DMS 273 (cell line): Measurements from ENCODE around the gene COL24A1.
A peak's percentile ranks its signal among the peaks of the same experiment; 100 is the strongest.
"Not testable (repeated sequence)": the region's sequence is repeated elsewhere in the genome, so short reads cannot be mapped to it uniquely, and the experiment has no call there.

Source experiments
- DNase-seq: peaks from one replicate; lab custom pipeline; 2025; ENCODE audit not compliant: unreplicated experiment; lab: John Stamatoyannopoulos, UW

COL24A1 gene

GRCh38 chr1:85824066-85824840, 332.3 kb downstream of the COL24A1 start:
- DNase-seq, result no peak

- DNase-seq, result no peak
Measured at GRCh38 chr1:85822696-85823095, 333.9 kb downstream of the COL24A1 start.

GRCh38 chr1:85818371-85818770, 338.2 kb downstream of the COL24A1 start:
- no peak for DNase-seq

- peak; percentile 13 for DNase-seq
Measured at GRCh38 chr1:85816606-85817005, 340.0 kb downstream of the COL24A1 start.

- DNase-seq, result no peak
Measured at GRCh38 chr1:85815906-85816305, 340.7 kb downstream of the COL24A1 start.

- DNase-seq, result peak; percentile 75
Measured at GRCh38 chr1:85806236-85806965, 350.2 kb downstream of the COL24A1 start.

GRCh38 chr1:85801520-85801919, 355.1 kb downstream of the COL24A1 start:
- DNase-seq, result no peak

- DNase-seq, result no peak
Measured at GRCh38 chr1:85799737-85800136, 356.8 kb downstream of the COL24A1 start.

GRCh38 chr1:85798419-85798818, 358.2 kb downstream of the COL24A1 start:
- DNase-seq, result no peak

- not testable (repeated sequence) for DNase-seq
Measured at GRCh38 chr1:85777021-85777420, 379.6 kb downstream of the COL24A1 start.

- no peak for DNase-seq
Measured at GRCh38 chr1:85762804-85763203, 393.8 kb downstream of the COL24A1 start.

- DNase-seq, result no peak
Measured at GRCh38 chr1:85756864-85757263, 399.7 kb downstream of the COL24A1 start.

- no peak for DNase-seq
Measured at GRCh38 chr1:85748120-85748519, 408.5 kb downstream of the COL24A1 start.

GRCh38 chr1:85746777-85747176, 409.8 kb downstream of the COL24A1 start:
- no peak for DNase-seq

GRCh38 chr1:85743814-85744213, 412.8 kb downstream of the COL24A1 start:
- no peak for DNase-seq

GRCh38 chr1:85734931-85735330, 421.6 kb downstream of the COL24A1 start:
- no peak for DNase-seq

- no peak for DNase-seq
Measured at GRCh38 chr1:85718678-85719340, 437.8 kb downstream of the COL24A1 start.

- peak; percentile 2 for DNase-seq
Measured at GRCh38 chr1:85714418-85715114, 442.0 kb downstream of the COL24A1 start.

GRCh38 chr1:85708829-85709227, 447.7 kb downstream of the COL24A1 start:
- no peak for DNase-seq

GRCh38 chr1:85707990-85708828, 448.4 kb downstream of the COL24A1 start, which contains the start of gene ZNHIT6:
TSS of gene ZNHIT6 (minus strand) at chr1:85708433. CDS start at chr1:85708284, 149 bp downstream.
- DNase-seq, result peak; percentile 98
